GM18526 (cell line): ENCODE results near the gene PHLDA3.
A peak's percentile ranks its signal among the peaks of the same experiment; 100 is the strongest.

Experiments
- POLR2A ChIP-seq: IDR thresholded peaks from 3 replicates; pipeline ENCODE4 v1.6.1; 2011; ENCODE audit not compliant: insufficient read length; ENCODE audit errors: extremely low read depth

PHLDA3 gene

DNA sequence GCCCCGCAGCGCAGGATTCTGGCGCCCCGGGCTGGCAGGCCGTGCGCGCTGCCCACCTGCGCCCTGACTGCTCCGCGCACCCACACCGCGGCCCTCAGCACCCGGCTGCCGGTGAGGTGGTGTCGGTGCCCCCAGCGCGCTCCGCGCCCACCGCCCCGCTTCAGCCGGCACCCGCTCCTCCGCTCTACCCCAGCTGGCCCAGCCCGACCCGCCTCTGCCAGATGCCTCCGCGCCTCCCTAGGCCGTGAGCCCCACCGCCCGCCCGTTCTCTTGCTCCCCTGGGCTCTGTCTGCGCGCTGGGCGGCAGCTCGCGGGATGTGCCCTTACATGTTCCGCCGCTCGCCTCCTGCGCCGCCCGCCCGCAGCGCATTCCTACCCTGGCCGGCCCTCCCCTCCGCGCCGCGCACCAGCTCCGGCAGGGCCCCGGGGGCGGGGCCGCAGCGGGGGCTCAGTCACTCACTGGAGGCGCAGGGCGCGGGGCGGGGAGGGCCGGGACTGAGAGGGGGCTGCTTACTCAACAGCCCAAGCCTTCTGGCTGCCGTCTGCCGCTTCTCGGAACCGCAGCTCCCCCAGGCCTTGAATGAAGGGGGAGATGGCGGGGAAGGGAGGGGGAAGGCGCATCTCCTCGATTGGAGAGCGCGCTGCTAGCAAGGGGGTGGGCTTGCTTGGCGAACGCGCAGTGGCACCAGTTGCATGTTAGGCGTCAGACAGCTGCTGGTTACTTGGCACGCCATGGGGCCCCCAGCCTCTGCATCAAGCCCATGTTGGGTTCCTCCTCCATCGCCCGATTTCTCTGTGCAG lies at the start of gene PHLDA3:
Gene PHLDA3, minus strand, starts transcription at position 345 of the 801 bp plus-strand sequence. CDS start 402 bp downstream, outside the sequence.
- peak; percentile 71 for TF ChIP-seq POLR2A

DNA sequence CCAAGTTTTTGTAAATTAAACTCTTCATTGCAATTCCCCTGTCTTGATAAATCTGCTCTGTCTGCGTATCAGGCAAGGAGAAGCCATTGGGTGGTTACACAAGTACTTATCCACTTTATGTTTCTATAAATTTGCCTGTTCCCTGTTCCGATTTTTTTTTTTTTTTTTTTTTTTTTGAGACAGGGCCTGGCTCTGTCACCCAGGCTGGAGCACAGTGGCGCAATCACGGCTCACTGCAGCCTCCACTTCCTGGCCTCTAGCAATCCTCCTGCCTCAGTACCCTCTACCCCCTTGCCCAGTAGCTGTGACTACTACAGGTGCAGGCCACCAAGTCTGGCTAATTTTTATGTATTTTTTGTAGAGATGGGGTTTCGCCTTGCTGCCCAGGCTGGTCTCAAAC lies 49.1 kb upstream of the PHLDA3 start:
- TF ChIP-seq POLR2A = no peak

DNA sequence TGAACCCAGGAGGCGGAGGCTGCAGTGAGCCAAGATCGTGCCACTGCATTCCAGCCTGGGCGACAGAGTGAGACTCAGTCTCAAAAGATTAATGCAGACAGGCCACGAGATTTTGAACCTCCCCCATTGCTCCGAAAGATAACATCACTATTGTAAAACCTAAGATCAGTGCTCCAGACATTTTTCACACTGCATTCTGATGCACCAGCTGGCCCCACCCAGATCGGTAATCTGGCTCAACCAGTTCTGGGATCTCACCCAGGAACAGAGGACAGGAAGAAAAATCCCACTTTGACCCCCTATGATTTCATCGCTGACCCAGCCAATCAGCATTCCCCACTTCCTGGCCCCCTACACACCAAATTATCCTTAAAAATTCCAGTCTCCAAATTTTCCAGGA lies 48.6 kb upstream of the PHLDA3 start:
- TF ChIP-seq POLR2A = no peak

DNA sequence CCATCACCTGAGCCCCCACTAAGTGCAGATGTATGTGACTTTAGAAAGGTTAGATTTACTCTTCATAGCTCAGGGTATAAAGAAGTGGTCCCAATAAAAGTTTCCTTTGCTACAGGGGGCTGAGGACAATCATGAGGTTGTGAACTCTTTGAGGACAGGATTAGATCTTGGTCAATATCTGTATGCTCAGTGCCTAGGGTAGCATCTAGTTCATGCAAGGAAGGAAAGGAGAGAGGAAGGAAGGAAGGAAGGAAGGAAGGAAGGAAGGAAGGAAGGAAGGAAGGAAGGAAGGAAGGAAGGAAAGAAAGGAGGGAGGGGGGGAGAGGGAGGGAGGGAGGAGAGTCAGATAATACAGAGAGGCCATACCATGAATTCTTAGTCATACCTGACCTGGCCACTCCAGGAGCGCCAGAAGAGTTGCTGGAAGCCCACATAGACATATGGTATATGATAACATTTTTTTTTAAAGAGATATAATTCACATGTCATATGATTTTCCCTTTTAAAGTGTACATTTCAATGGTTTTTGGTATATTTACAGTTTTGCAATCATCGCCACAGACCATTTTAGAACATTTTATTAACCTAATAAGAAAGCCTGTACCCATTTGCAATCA lies 47.6 kb upstream of the PHLDA3 start:
- TF ChIP-seq POLR2A = no peak

DNA sequence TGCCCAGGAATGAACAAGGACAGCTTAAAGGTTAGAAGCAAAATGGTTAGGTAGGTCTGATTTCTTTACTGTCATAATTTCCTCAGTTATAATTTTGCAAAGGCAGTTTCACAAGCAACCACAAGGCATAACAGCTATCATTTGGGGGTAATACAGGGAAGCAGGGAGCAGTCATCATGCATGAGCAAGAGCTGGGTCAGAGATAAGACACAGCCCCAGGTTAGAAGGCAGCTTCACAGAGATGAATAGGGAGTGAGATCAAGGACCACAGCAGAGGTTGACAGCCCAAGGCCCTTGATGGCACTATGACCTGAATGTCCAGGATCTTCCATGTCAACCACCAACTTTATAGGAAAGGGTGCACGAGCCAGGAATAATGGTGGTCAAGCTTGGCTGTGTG lies 46.9 kb upstream of the PHLDA3 start:
- TF ChIP-seq POLR2A = no peak

DNA sequence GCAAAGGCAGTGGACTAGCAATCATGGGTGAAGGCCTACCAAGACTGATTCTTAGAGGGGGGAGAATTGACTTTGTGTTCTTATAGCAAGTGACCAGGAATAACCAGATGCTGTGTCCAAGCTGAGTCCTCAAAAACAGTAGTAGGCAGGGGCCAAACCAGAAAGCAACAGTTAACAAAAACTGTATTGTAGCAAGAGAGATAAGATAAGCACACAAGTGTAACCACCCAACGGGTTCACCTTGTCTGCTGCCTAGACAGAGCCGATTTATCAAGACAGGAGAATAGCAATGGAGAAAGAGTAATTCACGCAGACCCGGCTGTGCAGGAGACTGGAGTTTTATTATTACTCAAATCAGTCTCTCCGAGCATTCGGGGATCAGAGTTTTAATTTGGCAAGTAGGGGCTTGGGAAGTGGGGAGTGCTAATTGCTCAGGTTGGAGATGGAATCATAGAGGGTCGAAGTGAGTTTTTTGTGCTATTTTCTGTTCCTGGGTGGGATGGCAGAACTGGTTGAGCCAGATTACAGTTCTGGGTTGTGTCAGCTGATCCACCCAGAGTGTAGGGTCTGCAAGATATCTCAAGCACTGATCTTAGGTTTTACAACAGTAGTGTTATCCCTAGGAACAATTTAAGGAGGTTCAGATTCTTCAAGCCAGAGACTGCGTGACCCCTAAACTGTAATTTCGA lies 46.2 kb upstream of the PHLDA3 start:
- TF ChIP-seq POLR2A = no peak

DNA sequence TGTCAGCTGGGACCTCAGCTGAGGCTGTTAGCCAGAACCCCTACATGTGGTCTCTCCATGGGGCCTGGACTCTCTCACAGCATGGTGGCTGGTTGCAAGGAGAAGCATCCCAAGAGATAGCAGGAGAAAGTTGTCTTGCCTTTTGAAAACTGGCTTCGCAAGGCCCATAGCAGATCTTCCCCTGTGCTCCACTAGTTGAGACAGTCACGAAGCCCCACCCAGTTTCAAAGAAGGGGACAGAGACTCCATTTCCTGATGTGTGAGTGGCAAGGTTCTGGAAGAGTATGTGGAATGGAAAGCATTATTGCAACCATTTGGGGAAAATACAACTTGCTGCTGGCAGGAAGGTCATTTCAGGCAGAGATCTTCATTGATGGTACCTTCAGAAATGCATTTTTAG lies 45.5 kb upstream of the PHLDA3 start:
- TF ChIP-seq POLR2A = no peak

DNA sequence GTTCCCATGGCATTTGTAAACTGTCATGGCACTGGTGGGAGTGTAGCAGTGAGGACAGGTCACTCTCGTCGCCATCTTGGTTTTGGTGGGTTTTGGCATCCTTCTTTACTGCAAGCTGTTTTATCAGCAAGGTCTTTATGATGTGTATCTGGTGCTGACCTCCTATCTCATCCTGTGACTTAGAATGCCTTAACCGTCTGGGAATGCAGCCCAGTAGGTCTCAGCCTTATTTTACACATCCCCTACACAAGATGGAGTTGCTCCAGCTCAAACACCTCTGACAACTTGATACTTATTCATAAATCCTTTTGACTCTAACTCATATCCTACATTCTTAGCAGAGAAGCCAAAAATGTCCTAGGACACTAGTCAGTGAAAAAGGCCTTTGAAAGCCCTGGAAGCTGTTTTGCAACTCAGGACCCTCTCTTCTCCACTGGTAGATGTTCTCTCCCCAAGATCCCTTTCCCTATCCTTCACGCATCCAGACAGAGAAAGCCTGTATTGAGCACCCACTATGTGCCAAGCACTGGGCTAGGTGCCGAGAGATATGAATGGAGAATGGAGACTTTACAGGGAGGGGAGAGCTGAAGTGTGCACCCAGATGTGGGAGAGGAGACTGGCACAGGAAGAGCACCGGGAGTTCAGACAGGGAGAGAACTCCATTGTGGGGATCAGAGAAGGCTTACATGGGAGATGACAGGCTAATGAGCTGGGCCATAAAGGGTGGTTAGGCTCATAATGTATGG lies 44.7 kb upstream of the PHLDA3 start:
- no peak for TF ChIP-seq POLR2A

DNA sequence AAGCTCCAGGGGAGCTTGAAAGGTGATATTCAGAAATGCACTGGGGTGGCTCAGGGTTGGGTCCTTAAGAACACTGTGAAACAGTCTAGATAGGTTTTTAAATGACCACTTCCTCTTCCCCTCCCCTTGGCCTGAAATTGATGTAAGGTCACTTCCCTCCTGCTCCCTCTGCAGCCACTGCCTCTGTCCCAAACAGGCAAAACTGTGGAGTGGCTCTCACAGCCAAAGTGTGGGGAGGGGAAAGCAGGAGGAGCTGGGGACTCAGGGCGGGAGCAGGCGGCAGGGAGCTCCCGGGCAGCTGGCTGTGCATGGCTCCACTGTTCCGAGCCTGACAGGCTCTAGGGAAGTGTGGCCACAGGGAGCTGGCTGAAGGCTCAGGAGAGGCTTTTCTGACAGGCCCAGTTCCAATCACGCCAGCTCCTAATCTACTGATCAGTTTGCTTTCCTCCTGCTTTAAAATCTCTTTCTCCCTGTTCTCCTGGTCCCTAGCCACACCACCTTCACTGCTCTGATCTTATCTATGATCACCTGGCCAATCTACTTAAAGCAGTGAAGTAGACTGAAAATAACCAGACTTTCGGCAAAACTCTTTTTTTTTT lies 43.1 kb upstream of the PHLDA3 start:
- no peak for TF ChIP-seq POLR2A

DNA sequence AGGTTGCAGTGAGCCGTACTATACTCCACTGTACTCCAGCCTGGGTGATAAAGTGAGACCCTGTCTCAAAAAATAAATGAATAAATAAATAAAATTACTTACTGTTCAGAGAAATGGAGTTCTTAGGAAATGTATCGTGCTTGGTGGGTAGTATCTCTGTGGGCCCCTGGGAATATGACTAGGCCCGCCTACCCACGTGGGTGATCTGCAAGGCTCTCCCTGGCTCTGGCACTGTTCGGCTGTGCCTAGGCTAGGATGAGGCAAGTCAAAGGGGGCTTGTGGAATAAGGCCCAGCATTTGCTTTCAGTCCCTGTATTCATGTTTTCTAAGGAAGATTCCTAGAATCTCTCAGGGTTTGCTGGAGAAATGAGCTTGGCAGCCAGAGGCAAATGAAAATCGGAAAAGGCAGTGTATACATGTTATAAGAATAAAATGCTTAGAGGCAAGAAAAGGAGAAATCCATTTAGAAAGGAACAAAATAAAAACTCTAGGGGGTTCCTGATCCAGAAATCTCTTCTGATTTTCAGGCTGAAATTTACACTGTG lies 42.5 kb upstream of the PHLDA3 start:
- TF ChIP-seq POLR2A = no peak

DNA sequence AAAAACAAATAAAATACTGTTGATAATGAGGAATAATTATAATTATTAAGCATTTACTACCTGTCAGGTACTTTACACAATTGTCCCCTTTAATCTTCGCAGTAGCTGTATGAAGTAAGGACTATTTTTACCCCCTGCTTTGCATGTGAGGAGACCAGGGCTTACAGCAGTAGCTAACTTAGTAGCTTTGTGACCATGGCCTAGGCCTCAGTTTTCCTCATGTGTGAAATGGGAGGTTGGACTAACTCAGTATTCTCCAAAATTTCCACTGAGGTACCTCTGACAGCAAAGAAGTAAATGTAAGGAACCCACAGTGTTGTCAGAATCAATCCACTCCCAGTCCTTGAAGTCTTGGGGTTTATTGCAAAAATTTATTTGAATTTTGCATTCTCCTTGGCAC lies 41.7 kb upstream of the PHLDA3 start:
- no peak for TF ChIP-seq POLR2A

DNA sequence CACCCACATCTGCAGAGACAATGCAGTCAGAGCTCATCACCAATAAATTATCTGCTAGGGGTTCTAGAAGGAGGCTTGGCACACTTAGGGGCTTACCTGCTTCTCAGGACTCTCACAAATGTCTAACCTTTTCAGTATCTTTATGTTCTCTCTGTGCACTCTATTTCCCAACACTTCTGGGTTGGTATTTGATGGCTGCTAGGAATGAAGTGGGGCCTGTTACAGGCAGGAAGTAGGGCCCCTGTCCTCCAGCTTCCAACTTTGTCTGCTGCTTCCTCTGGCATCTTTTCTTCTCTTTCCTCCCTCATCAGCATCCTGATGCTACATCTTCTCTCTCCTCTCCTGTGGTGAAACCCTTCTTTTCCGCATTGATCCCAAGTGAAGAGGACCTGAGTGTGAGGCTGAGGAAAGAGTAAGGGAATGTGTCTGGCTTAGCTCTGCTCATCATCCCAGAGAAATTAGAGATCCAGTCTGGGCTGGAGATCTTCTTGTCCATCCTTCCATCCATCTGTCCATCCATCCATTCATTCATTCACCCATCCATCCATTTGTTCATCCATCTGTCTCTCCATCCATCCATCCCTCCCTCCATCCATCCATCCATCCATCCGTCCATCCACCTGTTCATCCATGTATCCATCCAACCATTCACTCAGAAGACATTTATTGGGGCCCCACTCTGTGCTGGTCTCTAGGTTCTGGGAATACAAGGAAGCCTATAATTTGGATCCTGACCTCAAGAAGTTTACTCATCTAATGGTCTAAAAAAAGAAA lies 40.8 kb upstream of the PHLDA3 start:
- no peak for TF ChIP-seq POLR2A

DNA sequence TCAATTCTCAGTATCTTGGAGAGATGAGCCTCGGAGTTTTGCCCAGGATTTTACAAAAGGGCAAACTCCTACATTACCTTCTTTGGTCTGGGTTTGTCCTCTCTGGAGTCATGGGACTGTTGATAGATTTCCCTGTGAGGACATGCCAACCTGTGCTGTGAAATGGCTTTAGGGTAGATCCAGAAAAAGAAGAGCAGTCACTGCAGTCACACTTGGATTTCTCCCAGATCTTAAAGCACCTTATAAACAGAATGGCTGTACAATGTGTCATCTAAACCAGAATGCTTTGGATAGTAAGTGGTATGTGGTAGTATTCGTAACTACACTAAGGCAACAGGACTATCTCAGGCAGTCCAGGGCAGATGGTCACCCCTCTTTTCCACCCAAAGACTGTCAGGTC lies 39.8 kb upstream of the PHLDA3 start:
- TF ChIP-seq POLR2A = no peak

DNA sequence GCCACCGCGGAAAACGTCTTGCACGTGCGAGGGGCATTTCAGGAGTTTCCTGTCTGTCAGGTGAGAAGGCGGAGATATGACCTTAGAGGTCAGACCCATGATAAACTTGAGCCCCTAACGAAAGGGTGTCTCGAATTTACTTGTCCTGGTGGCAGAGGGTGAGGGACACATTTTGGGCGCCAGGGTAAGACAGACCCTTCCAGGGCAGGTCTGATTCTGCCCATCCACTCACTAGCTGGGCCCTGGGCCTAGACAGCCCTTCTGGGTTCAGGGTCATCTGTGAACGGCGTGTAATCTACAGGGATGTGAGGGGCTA lies 38.3 kb upstream of the PHLDA3 start:
- TF ChIP-seq POLR2A = no peak

DNA sequence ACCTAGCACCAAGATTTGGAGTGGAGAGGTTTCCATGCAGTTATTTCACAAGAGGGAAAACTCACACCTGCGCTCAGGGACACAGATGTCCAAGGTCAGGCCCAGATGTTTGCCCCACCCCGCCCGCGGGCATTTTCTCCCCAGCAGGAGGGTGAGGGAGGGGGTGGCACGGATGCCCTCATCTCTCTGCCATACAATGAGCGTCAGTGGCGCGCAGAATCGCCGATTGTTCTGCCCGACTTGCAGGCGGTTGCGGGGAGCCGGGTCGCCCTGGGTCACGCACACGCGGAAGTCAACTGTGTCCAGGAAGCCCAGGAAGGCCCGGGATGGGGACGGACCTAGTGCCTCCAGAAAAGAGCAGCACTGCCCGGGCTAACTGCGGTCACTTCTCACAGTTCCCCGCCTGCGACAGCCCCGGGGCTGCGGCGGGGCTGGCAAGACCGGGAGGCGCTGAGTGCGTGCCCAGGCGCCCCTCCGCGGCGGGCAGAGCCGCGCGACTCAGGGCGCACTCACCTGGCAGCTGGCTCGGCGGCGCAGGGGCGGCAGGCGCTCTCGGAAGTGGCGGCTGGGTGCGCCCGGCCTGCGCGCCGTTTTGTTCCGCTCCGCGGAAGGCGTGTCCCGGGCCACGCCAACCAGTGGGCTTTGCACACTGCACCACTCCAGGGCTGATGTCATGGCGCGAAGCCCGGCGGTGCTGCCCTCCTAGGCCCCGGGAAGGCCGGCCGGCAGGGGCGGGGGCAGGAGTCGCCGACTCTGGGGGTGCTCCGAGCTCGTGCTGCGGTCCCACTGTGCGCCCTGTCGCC lies 37.8 kb upstream of the PHLDA3 start, which contains the start of gene CSRP1:
Gene CSRP1, minus strand, starts transcription at position 567 of the 803 bp plus-strand sequence. CDS start 10,820 bp downstream, outside the sequence.
- TF ChIP-seq POLR2A = peak; percentile 91
